KMS-11 (cell line): ENCODE data around the gene PRMT7.
A peak's percentile ranks its signal among the peaks of the same experiment; 100 is the strongest.

Experiments
- H2AFZ ChIP-seq: fragments of 200-600 bp; sonication (generic); 2 replicates; pipeline ENCODE4 v1.6.1; 2016; ENCODE audit warnings: antibody characterized with exemption, mixed run types, low read depth
- H3K27ac ChIP-seq: fragments of 200-600 bp; sonication (generic); 2 replicates; pipeline ENCODE4 v1.6.1; 2016; ENCODE audit warnings: mild to moderate bottlenecking, mixed run types
- H3K27me3 ChIP-seq: fragments of 200-600 bp; sonication (generic); 2 replicates; pipeline ENCODE4 v1.6.1; 2017; ENCODE audit warnings: mild to moderate bottlenecking, low read depth, mixed run types, moderate library complexity; ENCODE audit not compliant: insufficient read depth
- H3K36me3 ChIP-seq: fragments of 200-600 bp; sonication (generic); 2 replicates; pipeline ENCODE4 v1.6.1; 2017; ENCODE audit warnings: mild to moderate bottlenecking, mixed run types; ENCODE audit not compliant: insufficient read depth
- H3K4me1 ChIP-seq: fragments of 200-600 bp; sonication (generic); 2 replicates; pipeline ENCODE4 v1.6.1; 2016; ENCODE audit warnings: mild to moderate bottlenecking, low read depth, mixed run types; ENCODE audit not compliant: poor library complexity, severe bottlenecking
- H3K4me2 ChIP-seq: fragments of 200-600 bp; sonication (generic); 2 replicates; pipeline ENCODE4 v1.7.0; 2016; ENCODE audit warnings: mild to moderate bottlenecking, mixed run types
- H3K4me3 ChIP-seq: fragments of 200-600 bp; sonication (generic); IDR thresholded peaks from 2 replicates; pipeline ENCODE4 v1.6.1; 2017; ENCODE audit warnings: low read depth, low read length, mixed read lengths; ENCODE audit not compliant: insufficient read depth
- H3K79me2 ChIP-seq: fragments of 200-600 bp; sonication (generic); 2 replicates; pipeline ENCODE4 v1.6.1; 2016; ENCODE audit warnings: low read depth, mixed run types; ENCODE audit not compliant: insufficient read depth
- H3K9ac ChIP-seq: fragments of 200-600 bp; sonication (generic); 2 replicates; pipeline ENCODE4 v1.6.1; 2016; ENCODE audit warnings: mild to moderate bottlenecking, mixed run types
- H4K20me1 ChIP-seq: fragments of 200-600 bp; sonication (generic); 2 replicates; pipeline ENCODE4 v1.6.1; 2016; ENCODE audit warnings: mild to moderate bottlenecking, mixed run types; ENCODE audit not compliant: insufficient read depth
- CTCF ChIP-seq: fragments of 200-600 bp; sonication (generic); conservative IDR thresholded peaks from 2 replicates; pipeline ENCODE4 v1.6.1; 2017; ENCODE audit warnings: low read depth, mild to moderate bottlenecking, antibody characterized with exemption, low read length, moderate library complexity, mixed read lengths

The PRMT7 gene

GRCh38 chr16:68328860-68329390 lies 18.1 kb downstream of the PRMT7 start:
- Histone ChIP-seq H3K4me1 (peaks cover 60% of the 10 kb centered on the region), H3K79me2 (no peaks in the 10 kb centered on the region), H4K20me1 (no peaks in the 10 kb centered on the region), H3K36me3 (no peaks in the 10 kb centered on the region), H3K4me3 (no peak overlapping the region), H3K27me3 (no peaks in the 10 kb centered on the region), H3K27ac (no peak overlapping the region), H2AFZ (no peak overlapping the region), H3K4me2 (peak overlapping the region; percentile 31; the same call in 1 of the 2 replicates), H3K9ac (no peak overlapping the region)
- peak; percentile 37; the same call in 1 of the 2 replicates for TF ChIP-seq CTCF

- H3K27ac ChIP-seq = peak overlapping the region; percentile 21; the same call in 1 of the 2 replicates
Observed at GRCh38 chr16:68331879-68332410, 21.1 kb downstream of the PRMT7 start.

GRCh38 chr16:68332411-68333121 lies 21.7 kb downstream of the PRMT7 start:
- Histone ChIP-seq H3K27ac (no peak overlapping the region; the same call in 1 of the 2 replicates), H3K36me3 (peaks cover 3% of the 10 kb centered on the region; the same call in 1 of the 2 replicates), H2AFZ (no peak overlapping the region), H3K4me1 (peaks cover 40% of the 10 kb centered on the region), H3K9ac (no peak overlapping the region), H3K4me3 (no peak overlapping the region), H4K20me1 (no peaks in the 10 kb centered on the region), H3K4me2 (peak overlapping the region; percentile 14), H3K27me3 (no peaks in the 10 kb centered on the region), H3K79me2 (no peaks in the 10 kb centered on the region)
- no peak for TF ChIP-seq CTCF

More at GRCh38 chr16:68331879-68332410, 21.1 kb downstream of the PRMT7 start:
- H3K27me3 ChIP-seq = no peaks in the 10 kb centered on the region
- no peaks in the 10 kb centered on the region for H3K79me2 ChIP-seq
- H3K9ac ChIP-seq = no peak overlapping the region
- H3K4me3 ChIP-seq = no peak overlapping the region
- no peak for TF ChIP-seq CTCF
- no peaks in the 10 kb centered on the region for H3K36me3 ChIP-seq
- H3K4me2 ChIP-seq = peak overlapping the region; percentile 14
- H4K20me1 ChIP-seq = no peaks in the 10 kb centered on the region
- H2AFZ ChIP-seq = no peak overlapping the region
- H3K4me1 ChIP-seq = peaks cover 47% of the 10 kb centered on the region

- Histone ChIP-seq H3K4me3 (no peak overlapping the region), H3K4me1 (peaks cover 23% of the 10 kb centered on the region), H3K36me3 (peaks cover 7% of the 10 kb centered on the region; the same call in 1 of the 2 replicates), H3K79me2 (no peaks in the 10 kb centered on the region), H3K4me2 (no peak overlapping the region), H2AFZ (no peak overlapping the region), H3K9ac (no peak overlapping the region), H3K27ac (no peak overlapping the region), H3K27me3 (no peaks in the 10 kb centered on the region), H4K20me1 (no peaks in the 10 kb centered on the region)
- TF ChIP-seq CTCF = no peak
Observed at GRCh38 chr16:68335175-68335574, 24.4 kb downstream of the PRMT7 start.
